NCI-H345 treated with DMSO at 0.1 percent for 48 hours (cell line): ENCODE data around the gene MED8.
"Not testable (repeated sequence)": the region's sequence is repeated elsewhere in the genome, so short reads cannot be mapped to it uniquely, and the experiment has no call there.

Experiments
- DNase-seq: peaks from one replicate; lab custom pipeline; 2025; ENCODE audit not compliant: unreplicated experiment; lab: John Stamatoyannopoulos, UW

MED8 gene

DNA sequence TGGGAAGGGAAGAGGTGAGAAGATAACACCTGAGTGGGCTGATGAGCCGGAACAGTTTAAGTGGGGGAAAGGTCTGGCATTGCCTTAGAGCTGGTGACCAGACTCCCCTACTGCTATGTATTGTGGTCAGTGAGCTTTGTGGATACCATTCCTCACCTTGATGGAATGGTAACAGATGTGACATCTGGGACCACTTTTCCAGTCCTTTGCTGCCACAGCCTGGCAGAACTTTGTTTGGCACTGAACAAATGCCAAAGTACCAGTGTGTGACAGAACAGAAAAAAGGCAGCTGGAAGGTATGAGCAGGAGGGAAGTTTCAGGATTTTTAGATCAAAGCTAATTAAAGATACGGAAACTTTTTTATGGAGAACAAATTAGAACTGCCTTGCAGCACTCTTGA is 6.2 kb downstream of the MED8 start:
- DNase-seq = no peak

- DNase-seq = peak; percentile 28
Observed at GRCh38 chr1:43382027-43382779, 7.4 kb downstream of the MED8 start.

DNA sequence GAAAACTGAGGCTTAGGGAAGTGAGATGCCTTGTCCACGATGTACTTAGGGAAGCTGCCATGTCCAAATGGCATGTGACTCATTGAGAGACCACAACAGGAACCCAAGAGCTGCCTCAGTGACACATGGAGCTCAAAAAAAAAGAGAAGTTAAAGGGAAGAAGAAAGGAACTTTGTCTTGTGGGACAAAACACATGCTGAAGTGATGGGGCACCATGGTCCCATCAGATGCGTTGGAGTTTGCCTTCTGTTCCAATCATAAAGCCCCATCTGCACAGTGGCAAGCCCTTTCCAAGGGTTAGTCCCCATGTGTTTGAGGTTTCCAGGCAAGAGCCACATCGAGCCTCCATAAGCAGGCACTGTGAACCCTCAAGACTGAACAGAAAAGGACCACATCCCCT is 8.0 kb downstream of the MED8 start:
- no peak for DNase-seq

DNA sequence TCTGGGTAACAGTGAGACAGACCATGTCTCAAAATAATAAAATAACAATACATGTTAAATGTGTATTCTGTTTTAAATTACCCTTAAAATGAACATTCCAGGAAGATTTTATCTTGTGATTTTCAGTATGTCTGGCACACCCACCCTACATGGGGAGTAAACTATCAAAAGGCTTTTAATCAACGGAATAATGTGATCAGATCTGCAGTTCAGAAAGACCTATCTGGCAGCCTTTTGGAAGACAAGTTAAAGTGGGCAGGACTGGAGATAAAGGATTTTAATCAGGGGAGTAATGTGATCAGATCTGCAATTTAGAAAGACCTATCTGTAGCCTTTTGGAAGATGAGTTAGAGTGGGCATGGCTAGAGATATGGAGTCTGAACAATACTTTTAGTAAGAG is 10.1 kb downstream of the MED8 start:
- DNase-seq = no peak

DNA sequence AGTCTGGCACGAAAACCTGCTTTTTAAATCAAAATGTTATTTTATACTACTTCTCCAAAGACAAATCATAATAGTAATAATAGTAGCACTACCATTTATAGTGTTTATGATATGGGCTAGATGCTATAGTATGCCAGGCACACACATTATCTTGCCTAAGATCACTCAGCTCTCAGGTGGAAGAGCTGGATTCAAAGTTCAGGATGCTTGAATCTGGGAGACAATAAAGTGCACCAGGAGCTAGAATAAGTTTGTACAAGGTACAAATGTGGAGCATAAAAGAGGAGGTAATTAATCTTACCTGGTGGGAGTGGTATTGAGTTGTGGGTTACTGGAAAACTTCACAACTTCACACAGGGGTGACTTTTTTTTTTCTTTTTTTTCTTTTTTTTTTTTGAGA is 11.8 kb downstream of the MED8 start:
- no peak for DNase-seq

- no peak for DNase-seq
Observed at GRCh38 chr1:43376723-43377235, 12.8 kb downstream of the MED8 start.

- no peak for DNase-seq
Observed at GRCh38 chr1:43373066-43373940, 16.3 kb downstream of the MED8 start.

- DNase-seq = no peak
Observed at GRCh38 chr1:43372172-43372571, 17.4 kb downstream of the MED8 start.

GRCh38 chr1:43370564-43370963 is 19.0 kb downstream of the MED8 start:
- no peak for DNase-seq

GRCh38 chr1:43369779-43370178 is 19.8 kb downstream of the MED8 start:
- not testable (repeated sequence) for DNase-seq

DNA sequence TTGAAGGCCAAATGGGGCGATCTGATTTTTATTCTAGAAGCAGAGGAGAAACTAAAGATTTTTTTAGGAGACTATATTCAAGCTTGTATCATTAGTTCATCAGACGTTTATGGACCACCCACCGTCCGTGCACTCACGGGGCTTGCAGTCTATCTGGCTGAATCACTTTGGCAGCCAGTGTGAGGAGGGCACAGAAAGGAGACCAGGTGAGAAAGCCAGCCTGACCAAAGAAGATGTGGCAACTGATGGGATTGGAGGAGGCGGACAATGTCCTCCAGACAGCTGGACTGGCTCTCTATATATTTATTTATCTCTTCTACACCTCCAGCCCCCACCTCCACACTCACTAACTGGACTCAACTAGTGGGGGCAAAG is 21.0 kb downstream of the MED8 start:
- DNase-seq = no peak

- DNase-seq = peak; percentile 63
Observed at GRCh38 chr1:43367904-43368645, 21.5 kb downstream of the MED8 start, which contains the start of gene ELOVL1. Gene ELOVL1 (minus strand): TSS chr1:43368011. CDS start chr1:43365609, 2,402 bp downstream.

DNA sequence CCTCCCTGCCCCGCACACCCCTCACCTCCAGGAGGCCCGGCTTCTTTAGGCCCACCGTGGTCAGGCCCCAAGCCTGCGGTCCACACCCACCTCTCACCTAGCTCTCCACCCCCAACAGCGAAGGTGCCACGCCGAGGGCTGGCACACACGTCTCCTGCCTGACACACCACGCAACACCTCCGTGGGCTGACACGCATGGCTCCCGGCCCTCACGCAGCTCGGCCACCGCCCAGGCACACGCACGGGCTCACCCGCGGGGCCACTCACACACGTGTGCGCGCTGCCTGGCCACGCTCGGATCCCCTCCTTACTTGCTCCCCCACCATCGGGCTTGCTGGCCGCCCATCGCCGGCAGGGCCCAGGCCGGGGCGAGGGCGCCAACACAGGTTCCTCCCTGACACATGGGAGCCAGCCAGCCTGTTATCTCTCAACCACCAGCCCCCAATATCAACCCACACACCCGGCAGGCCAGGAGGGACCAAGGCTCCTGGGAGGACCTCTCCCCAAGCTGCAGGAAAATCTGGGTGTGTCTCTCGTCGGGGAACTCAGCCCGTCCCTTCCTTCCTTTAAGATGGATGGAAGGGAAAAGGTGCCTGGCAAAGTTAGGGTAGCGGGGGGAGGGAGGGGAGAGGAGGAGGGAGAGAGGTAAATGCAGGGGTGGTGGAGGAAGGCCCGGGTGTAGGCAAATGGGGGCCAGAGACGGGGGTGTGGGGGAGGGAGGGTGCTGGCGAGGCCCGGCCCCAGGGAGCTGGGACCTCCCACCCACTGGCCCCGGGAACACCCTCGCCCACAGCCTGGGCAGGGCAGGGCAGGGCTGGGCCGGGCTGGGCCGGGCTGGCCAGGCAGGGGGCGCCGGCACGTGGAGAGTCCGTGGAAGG is 22.3 kb downstream of the MED8 start:
- DNase-seq = no peak

- no peak for DNase-seq
Observed at GRCh38 chr1:43366601-43367025, 23.0 kb downstream of the MED8 start.

DNA sequence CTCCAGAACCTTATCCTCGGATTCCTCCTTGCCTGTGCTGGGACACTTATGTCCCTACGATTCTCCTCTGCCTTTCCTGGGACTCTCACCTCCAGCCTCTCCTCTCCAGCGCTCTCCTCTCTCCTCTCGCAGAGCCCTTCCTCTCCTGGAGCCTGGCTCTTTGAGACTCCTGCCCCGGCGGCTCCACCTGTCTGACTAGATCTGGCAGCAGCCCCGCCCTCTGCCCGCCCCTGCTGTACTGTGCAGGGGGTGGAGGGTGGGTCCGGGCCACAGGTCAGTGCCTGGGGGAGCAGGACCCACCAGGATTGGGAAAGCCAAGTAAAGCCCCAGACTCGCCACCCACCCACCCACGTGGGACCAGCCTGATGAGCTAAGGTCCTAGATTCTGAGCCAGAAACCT is 23.4 kb downstream of the MED8 start:
- no peak for DNase-seq

DNA sequence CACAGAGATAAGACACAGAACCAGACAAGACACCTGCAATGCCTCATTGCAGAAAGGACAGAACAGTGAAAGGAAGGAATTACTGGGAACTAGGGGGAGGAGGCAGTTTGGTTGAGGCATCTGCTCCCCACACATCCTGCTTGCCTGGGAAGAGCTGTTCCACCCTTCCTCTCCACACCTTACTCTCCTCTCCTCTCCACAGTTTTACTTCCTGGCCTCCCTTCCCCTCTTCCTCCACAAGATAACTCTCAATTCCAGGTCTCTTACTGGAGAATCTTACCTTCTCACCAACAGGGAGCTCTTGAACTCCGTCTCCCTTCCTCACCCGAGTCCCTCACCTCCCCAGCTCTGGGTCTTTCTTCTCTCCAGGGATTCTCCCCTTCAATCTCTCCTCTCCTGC is 23.9 kb downstream of the MED8 start:
- DNase-seq = no peak

GRCh38 chr1:43363935-43364525 is 25.6 kb downstream of the MED8 start:
- no peak for DNase-seq

GRCh38 chr1:43363283-43363934 is 26.2 kb downstream of the MED8 start:
- no peak for DNase-seq

- DNase-seq = no peak
Observed at GRCh38 chr1:43360616-43361015, 29.0 kb downstream of the MED8 start.
